B cell (primary cell): Measurements from ENCODE around the gene PLAAT1. TPM values are rescaled to one million over a fixed set of nuclear protein-coding genes. Genes with fewer than 3 reads are reported as not detected.
A peak's percentile ranks its signal among the peaks of the same experiment; 100 is the strongest.

Source experiments
- ATAC-seq: fragments of 200-7000 bp; cut with Tn5 transposase; one replicate; pipeline ENCODE4 v1.10.0; 2021; ENCODE audit warnings: low read depth, mild to moderate bottlenecking, moderate number of reproducible peaks, moderate library complexity
- CTCF ChIA-PET: fragments of 350-600 bp; sonication (Branson Sonifier 250); formaldehyde crosslinking; loops from one replicate; lab custom pipeline; 2021; ENCODE audit warnings: antibody characterized with exemption, inconsistent platforms; lab: Charles Lee
- POLR2A ChIA-PET: fragments of 350-600 bp; sonication (Branson Sonifier 250); formaldehyde crosslinking; loops from one replicate; lab custom pipeline; 2021; ENCODE audit warnings: antibody characterized with exemption; lab: Charles Lee
- DNase-seq: peaks from one replicate; pipeline ENCODE4 v3.0.0; 2013
- H2AFZ ChIP-seq: 2 replicates; pipeline ENCODE4 v1.6.1; 2012; ENCODE audit warnings: mild to moderate bottlenecking, low read depth, low read length; ENCODE audit not compliant: insufficient read depth, poor library complexity, severe bottlenecking
- H3K27ac ChIP-seq, 2 donors: 1 replicate in 1 of 2; 2 replicates in 1 of 2; pipeline ENCODE4 v1.5.1; 2012 to 2013; ENCODE audit warnings: low read length in 2 of 2, mild to moderate bottlenecking in 2 of 2, moderate library complexity in 1 of 2
- H3K27me3 ChIP-seq, 4 experiments: fragments of 200-600 bp in 1 of 4; sonication (generic) in 1 of 4; replicated peaks in 1 of 4; 1 replicate in 2 of 4; 2 replicates in 2 of 4; pipeline versions ENCODE4 v1.6.1 to v1.7.0; 2013 to 2016; ENCODE audit warnings: low read length in 3 of 4, mild to moderate bottlenecking in 2 of 4, mixed read lengths in 1 of 4, moderate library complexity in 1 of 4; ENCODE audit not compliant: insufficient read depth in 4 of 4, control insufficient read depth in 3 of 4; ENCODE audit errors: control extremely low read depth in 1 of 4
- H3K36me3 ChIP-seq, 2 experiments: replicated peaks in 1 of 2; 1 replicate in 1 of 2; 2 replicates in 1 of 2; pipeline versions ENCODE4 v1.6.1 to v1.7.1; 2013; ENCODE audit warnings: low read length in 1 of 2; ENCODE audit not compliant: insufficient read depth in 2 of 2, control insufficient read depth in 1 of 2; ENCODE audit errors: control extremely low read depth in 1 of 2, extremely low read depth in 1 of 2
- H3K4me1 ChIP-seq, 2 donors: fragments of 200-600 bp in 1 of 2; sonication (generic) in 1 of 2; 1 replicate in 1 of 2; 2 replicates in 1 of 2; pipeline versions ENCODE4 v1.5.1 to v1.6.1; 2013 to 2017; ENCODE audit warnings: low read length in 2 of 2; ENCODE audit not compliant: control insufficient read depth in 2 of 2, insufficient read depth in 2 of 2
- H3K4me2 ChIP-seq: replicated peaks from 2 replicates; pipeline ENCODE3; 2012; ENCODE audit warnings: mild to moderate bottlenecking, low read depth, low read length; ENCODE audit not compliant: poor library complexity, severe bottlenecking
- H3K4me3 ChIP-seq, 5 experiments: fragments of 200-600 bp in 1 of 5; sonication (generic) in 1 of 5; 1 replicate in 3 of 5; 2 replicates in 2 of 5; pipeline versions ENCODE4 v1.5.1 to v1.7.0; 2011 to 2016; ENCODE audit warnings: low read length in 4 of 5, mild to moderate bottlenecking in 4 of 5, low read depth in 2 of 5, control low read depth in 1 of 5, moderate library complexity in 1 of 5; ENCODE audit not compliant: insufficient read depth in 1 of 5; ENCODE audit errors: control extremely low read depth in 1 of 5, extremely low read depth in 1 of 5
- H3K79me2 ChIP-seq: fragments of 200-600 bp; sonication (generic); one replicate; pipeline ENCODE4 v1.6.0; 2016; ENCODE audit warnings: low read length; ENCODE audit not compliant: control insufficient read depth, insufficient read depth
- H3K9ac ChIP-seq: fragments of 200-600 bp; sonication (generic); 2 replicates; pipeline ENCODE4 v1.6.1; 2017; ENCODE audit warnings: mild to moderate bottlenecking, low read length, moderate library complexity
- H3K9me3 ChIP-seq, 3 donors: one replicate each; pipeline versions ENCODE4 v1.6.1 to v1.7.1; 2013; ENCODE audit warnings: low read length in 2 of 3; ENCODE audit not compliant: control insufficient read depth in 2 of 3, insufficient read depth in 1 of 3; ENCODE audit errors: control extremely low read depth in 1 of 3
- H4K20me1 ChIP-seq: 2 replicates; pipeline ENCODE4 v1.6.0; 2012; ENCODE audit warnings: mild to moderate bottlenecking, low read length; ENCODE audit not compliant: insufficient read depth, control insufficient read depth, poor library complexity, severe bottlenecking
- H3K27ac Mint-ChIP-seq: one replicate; pipeline ENCODE4 v1.8.0; 2021; ENCODE audit warnings: mixed read lengths
- H3K27me3 Mint-ChIP-seq: one replicate; pipeline ENCODE4 v1.8.0; 2021; ENCODE audit warnings: mixed read lengths
- H3K4me1 Mint-ChIP-seq: one replicate; pipeline ENCODE4 v1.8.0; 2021; ENCODE audit warnings: mixed read lengths
- H3K4me3 Mint-ChIP-seq: one replicate; pipeline ENCODE4 v1.8.0; 2021; ENCODE audit warnings: mixed read lengths
- H3K9me3 Mint-ChIP-seq: one replicate; pipeline ENCODE4 v1.8.0; 2022; ENCODE audit warnings: mixed read lengths; ENCODE audit not compliant: insufficient read depth
- CTCF ChIP-seq: fragments of 200-600 bp; IDR thresholded peaks from one replicate; pipeline ENCODE4 v1.8.0; 2022; ENCODE audit warnings: antibody characterized with exemption, mild to moderate bottlenecking
- EZH2 ChIP-seq: IDR thresholded peaks from 2 replicates; pipeline ENCODE4 v1.6.1; 2012; ENCODE audit warnings: borderline replicate concordance, low read depth, mild to moderate bottlenecking, moderate library complexity, low read length; ENCODE audit not compliant: insufficient read depth, poor library complexity, severe bottlenecking
- WGBS: methylation state at CpG from one replicate; pipeline ENCODE4 v1.1.5; 2013; ENCODE audit warnings: missing lambda C conversion rate; ENCODE audit not compliant: insufficient coverage; 5-methylcytosine and 5-hydroxymethylcytosine counted together
- intact Hi-C: fragments of 100-400 bp; cut with micrococcal nuclease; formaldehyde crosslinking; loops from one replicate; pipeline ENCODE4 v1.10.0; 2022
- polyA minus RNA-seq: library from RNA; depleted of rRNA, polyadenylated mRNA; stranded (reverse); fragments of >200 nt; gene quantifications from 2 replicates; pipeline ENCODE4 v1.2.3, GENCODE V29; 2012
- polyA plus RNA-seq: library from polyadenylated mRNA; depleted of rRNA; stranded (reverse); fragments of >200 nt; gene quantifications from 2 replicates; pipeline ENCODE4 v1.2.3, GENCODE V29; 2012
- total RNA-seq, 2 donors: library from RNA; stranded (reverse); fragments of 120-200 nt in 1 of 2; gene quantifications; 1 replicate in 1 of 2; 2 replicates in 1 of 2; pipeline versions ENCODE4 v1.2.3 to v1.2.4, GENCODE V29; 2013 to 2022

Gene PLAAT1
- not detected in 2 replicates for total RNA-seq
- total RNA-seq (2013), result 1.1 TPM
- polyA plus RNA-seq, result not detected in 2 replicates
- not detected in 2 replicates for polyA minus RNA-seq

DNA sequence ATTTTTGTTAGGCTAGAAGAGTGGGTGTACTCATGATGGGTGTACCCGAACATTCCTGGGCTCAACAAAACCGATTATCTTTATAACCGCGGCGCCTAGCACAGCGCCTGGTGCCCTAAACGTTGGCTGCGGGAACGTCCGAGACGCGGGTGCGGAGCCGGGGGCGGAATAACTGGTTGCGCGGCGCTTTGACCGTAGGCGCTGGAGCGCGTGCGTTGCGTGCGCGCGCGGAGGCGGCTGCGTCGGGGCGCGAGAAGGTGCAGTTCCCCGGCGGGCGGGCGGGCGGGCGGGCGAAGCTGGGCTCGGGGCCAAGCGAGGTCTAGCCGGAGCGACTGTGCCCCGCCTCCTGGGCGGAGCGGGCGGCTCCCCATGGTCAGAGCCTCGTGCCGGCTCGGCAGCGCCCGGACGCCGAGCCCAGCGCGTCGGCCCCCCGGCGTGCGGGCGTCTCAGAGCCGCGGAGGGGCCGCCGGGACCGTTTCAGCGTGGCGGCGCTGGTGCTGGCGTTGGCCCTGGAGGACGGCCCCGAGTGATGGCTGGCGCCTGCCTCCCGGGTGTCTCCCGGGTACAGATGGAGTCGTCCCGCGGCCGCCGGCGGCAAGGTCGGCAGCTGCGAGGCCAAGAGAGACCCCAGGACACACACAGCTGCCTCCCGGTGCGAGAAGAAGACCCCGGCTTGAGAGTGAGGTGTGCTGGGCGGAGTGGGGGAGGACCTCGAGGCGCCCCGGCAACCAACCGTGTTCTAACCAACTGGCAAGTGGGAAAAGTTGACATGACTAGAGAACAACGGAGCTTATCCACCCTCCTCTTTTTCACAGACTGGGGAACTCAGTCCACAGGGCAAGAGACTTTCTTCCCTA, at the start of gene PLAAT1:
Gene PLAAT1 (plus strand): TSS at position 373 of the 857 bp plus-strand sequence. CDS start 14,429 bp downstream, outside the sequence.
- H3K27me3 ChIP-seq, result peaks cover 0 to 13% (median 5%) of the 10 kb centered on the region in 4 experiments
- ATAC-seq, result no peak
- H2AFZ ChIP-seq, result no peak within 1 kb of the TSS
- no peak within 1 kb of the TSS for H3K27ac ChIP-seq
- peak within 1 kb of the TSS; percentile 51 for H3K4me3 Mint-ChIP-seq
- TF ChIP-seq CTCF (no peak), EZH2 (no peak)
- 4% methylated on average over 92 of the region's 93 CpGs for WGBS
- H3K27me3 Mint-ChIP-seq, result peaks cover 33% of the 10 kb centered on the region
- H3K9me3 ChIP-seq, result no peaks in the 10 kb centered on the region
- H3K9me3 Mint-ChIP-seq, result peaks cover 3% of the 10 kb centered on the region
- no peaks in the 10 kb centered on the region for H3K36me3 ChIP-seq
- ChIA-PET CTCF (no interaction called here), POLR2A (no interaction called here)
- no peaks in the 10 kb centered on the region for H4K20me1 ChIP-seq
- peaks cover 0 to 3% of the 10 kb centered on the region in 2 donors for H3K4me1 ChIP-seq
- DNase-seq, result no peak
- H3K4me3 ChIP-seq, result no peak within 1 kb of the TSS
- intact Hi-C loops, result no loop called here
- H3K79me2 ChIP-seq, result no peaks in the 10 kb centered on the region
- H3K27ac Mint-ChIP-seq, result no peak within 1 kb of the TSS
- H3K4me1 Mint-ChIP-seq, result peaks cover 9% of the 10 kb centered on the region
- no peak within 1 kb of the TSS for H3K9ac ChIP-seq
- peak within 1 kb of the TSS; percentile 32 for H3K4me2 ChIP-seq

DNA sequence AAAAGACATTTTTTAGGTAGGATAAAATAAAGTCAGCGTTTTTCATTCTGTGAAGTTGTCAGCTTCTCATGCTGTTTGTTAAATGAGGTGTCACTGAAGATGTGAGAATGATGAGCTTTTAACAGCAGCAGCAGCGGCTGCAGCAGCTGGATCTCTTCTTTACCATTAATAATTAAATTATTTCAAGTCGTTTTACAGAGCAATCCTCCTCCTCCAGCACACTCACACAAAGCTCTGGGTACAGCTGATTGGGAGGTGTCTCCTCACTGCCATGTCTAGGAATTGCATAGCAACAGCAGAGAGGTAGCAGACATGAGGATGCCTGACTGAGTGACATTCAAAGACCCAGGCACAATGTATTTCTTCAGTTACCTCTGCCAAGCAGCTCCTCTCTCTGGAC, 46.7 kb upstream of the PLAAT1 start:
- TF ChIP-seq EZH2 (no peak), CTCF (no peak)

More for the DNA sequence above, 46.7 kb upstream of the PLAAT1 start:
- Mint-ChIP-seq H3K27me3 (peaks cover 6% of the 10 kb centered on the region), H3K4me3 (no peak overlapping the region), H3K4me1 (no peaks in the 10 kb centered on the region), H3K9me3 (peaks cover 2% of the 10 kb centered on the region), H3K27ac (no peak overlapping the region)
- Histone ChIP-seq H3K27me3 (no peaks in the 10 kb centered on the region), H4K20me1 (no peaks in the 10 kb centered on the region), H3K4me1 (no peaks in the 10 kb centered on the region), H3K9me3 (no peaks in the 10 kb centered on the region), H3K4me2 (no peak overlapping the region), H3K4me3 (no peak overlapping the region), H3K27ac (no peak overlapping the region), H3K9ac (no peak overlapping the region), H3K79me2 (no peaks in the 10 kb centered on the region), H3K36me3 (no peaks in the 10 kb centered on the region), H2AFZ (no peak overlapping the region)
- no peak for ATAC-seq
- ChIA-PET CTCF (no interaction called here), POLR2A (no interaction called here)
- intact Hi-C loops, result no loop called here
- WGBS, result no CpG with 5 or more reads among the region's 3 CpGs
- DNase-seq, result no peak
